SK-N-DZ (cell line): ENCODE results near the gene IFI6.
"Not testable (repeated sequence)": the region's sequence is repeated elsewhere in the genome, so short reads cannot be mapped to it uniquely, and the experiment has no call there.

Source experiments
- DNase-seq: peaks from one replicate; pipeline ENCODE4 v3.0.0-alpha.2; 2015; ENCODE audit warnings: low spot score

The IFI6 gene

GRCh38 chr1:27650539-27651175 is 21.3 kb downstream of the IFI6 start:
- DNase-seq: no peak

GRCh38 chr1:27650171-27650538 is 21.8 kb downstream of the IFI6 start:
- no peak for DNase-seq

GRCh38 chr1:27649306-27649635 is 22.7 kb downstream of the IFI6 start:
- no peak for DNase-seq

GRCh38 chr1:27648602-27649305 is 23.2 kb downstream of the IFI6 start:
- DNase-seq: no peak

- DNase-seq: no peak
Measured at GRCh38 chr1:27647328-27647727, 24.7 kb downstream of the IFI6 start.

- no peak for DNase-seq
Measured at GRCh38 chr1:27646676-27647075, 25.3 kb downstream of the IFI6 start.

- DNase-seq: no peak
Measured at GRCh38 chr1:27645071-27645415, 26.9 kb downstream of the IFI6 start.

- no peak for DNase-seq
Measured at GRCh38 chr1:27644369-27645070, 27.5 kb downstream of the IFI6 start.

GRCh38 chr1:27643600-27644368 is 28.2 kb downstream of the IFI6 start:
- peak; percentile 54 for DNase-seq

GRCh38 chr1:27640514-27640913 is 31.5 kb downstream of the IFI6 start:
- not testable (repeated sequence) for DNase-seq

- DNase-seq: no peak
Measured at GRCh38 chr1:27638805-27639204, 33.2 kb downstream of the IFI6 start.

GRCh38 chr1:27638047-27638734 is 33.8 kb downstream of the IFI6 start:
- no peak for DNase-seq

GRCh38 chr1:27635396-27636142 is 36.4 kb downstream of the IFI6 start:
- DNase-seq: no peak

- no peak for DNase-seq
Measured at GRCh38 chr1:27634985-27635367, 37.0 kb downstream of the IFI6 start, which contains the start of gene FGR. Gene FGR, minus strand, starts transcription at chr1:27635185. Its CDS starts 11,269 bp downstream, at chr1:27623916.

- DNase-seq: no peak
Measured at GRCh38 chr1:27634177-27634984, 37.6 kb downstream of the IFI6 start.

GRCh38 chr1:27633640-27634176 is 38.3 kb downstream of the IFI6 start:
- no peak for DNase-seq

GRCh38 chr1:27633298-27633610 is 38.7 kb downstream of the IFI6 start:
- DNase-seq: no peak

- DNase-seq: no peak
Measured at GRCh38 chr1:27632387-27633297, 39.4 kb downstream of the IFI6 start.
